NCI-H1092 (cell line): Measurements from ENCODE around the gene ADAMTS2.

Experiments used
- DNase-seq: peaks from one replicate; lab custom pipeline; 2025; lab: John Stamatoyannopoulos, UW

The ADAMTS2 gene

GRCh38 chr5:179371681-179372680 is 26.7 kb upstream of the ADAMTS2 start:
- DNase-seq, result peak; percentile 83

GRCh38 chr5:179371121-179371510 is 25.9 kb upstream of the ADAMTS2 start:
- no peak for DNase-seq

GRCh38 chr5:179370490-179371120 is 25.3 kb upstream of the ADAMTS2 start:
- DNase-seq, result no peak

DNA sequence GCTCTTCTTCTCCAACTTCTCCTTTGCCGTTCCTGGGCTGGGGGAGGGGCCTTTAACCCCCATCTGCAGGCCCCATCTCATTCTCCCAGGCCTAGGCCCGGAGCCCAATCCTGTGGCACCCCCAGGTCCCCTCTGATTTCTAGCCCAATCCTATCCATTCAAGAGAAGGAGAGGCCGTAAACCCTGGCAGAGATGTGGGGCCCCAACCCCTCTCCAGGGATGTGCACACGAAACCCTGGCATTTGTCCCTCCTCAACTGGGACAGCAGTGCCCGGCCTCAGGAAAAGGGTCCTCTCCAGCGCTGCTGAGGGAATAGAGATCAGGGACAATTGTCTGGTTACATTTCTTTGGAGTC is 24.2 kb upstream of the ADAMTS2 start:
- no peak for DNase-seq

- no peak for DNase-seq
These were observed 23.7 kb upstream of the ADAMTS2 start for GRCh38 chr5:179368806-179369529.

GRCh38 chr5:179368126-179368805 is 23.0 kb upstream of the ADAMTS2 start:
- DNase-seq, result no peak

DNA sequence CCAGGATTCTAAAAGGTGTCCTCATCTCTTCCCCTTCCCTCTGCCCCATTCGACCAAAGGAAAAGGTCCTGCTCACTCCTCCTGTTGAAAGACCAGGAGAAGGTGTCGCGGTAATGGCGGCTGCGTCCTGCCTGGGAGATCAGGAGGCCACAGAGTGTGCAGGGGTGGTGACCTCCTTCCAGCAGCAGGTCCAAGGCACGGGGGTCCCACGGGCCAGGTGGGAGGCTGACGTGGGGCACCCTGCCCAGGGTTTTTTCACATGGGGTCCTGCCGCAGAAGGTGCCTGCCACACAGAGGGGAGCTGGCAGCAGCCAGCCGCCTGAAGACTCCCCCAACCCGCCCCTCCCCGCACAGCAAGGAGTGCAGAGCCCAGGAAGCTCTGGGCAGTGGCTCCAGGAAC is 22.2 kb upstream of the ADAMTS2 start:
- DNase-seq, result no peak

GRCh38 chr5:179362355-179362754 is 17.1 kb upstream of the ADAMTS2 start:
- no peak for DNase-seq

DNA sequence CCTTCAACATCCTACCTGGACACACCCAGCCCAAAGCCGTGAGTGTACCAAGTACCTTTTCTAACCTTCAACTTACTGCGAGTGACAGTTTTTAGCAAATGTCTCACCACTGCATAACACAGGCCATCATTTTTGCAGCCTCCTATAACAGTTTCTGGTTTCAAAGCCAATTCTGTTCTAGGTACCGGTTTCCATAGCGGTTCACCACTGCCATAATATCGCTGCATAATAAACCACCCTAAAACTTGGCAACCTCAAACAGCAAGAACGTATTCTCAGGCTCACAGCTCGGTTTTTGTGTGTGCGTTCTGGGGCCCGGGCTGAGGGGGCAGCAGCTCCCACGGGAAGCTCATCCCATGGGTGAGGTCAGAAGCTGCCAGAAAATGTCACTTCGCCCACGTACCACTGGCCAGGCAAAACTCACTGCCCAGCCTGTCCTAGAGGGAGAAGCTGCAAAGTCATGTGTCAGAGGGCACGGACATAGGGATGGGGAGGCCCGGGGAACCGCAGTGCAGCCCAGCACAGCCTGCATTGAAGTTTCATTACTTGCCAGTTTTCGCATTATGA is 15.9 kb upstream of the ADAMTS2 start:
- no peak for DNase-seq

DNA sequence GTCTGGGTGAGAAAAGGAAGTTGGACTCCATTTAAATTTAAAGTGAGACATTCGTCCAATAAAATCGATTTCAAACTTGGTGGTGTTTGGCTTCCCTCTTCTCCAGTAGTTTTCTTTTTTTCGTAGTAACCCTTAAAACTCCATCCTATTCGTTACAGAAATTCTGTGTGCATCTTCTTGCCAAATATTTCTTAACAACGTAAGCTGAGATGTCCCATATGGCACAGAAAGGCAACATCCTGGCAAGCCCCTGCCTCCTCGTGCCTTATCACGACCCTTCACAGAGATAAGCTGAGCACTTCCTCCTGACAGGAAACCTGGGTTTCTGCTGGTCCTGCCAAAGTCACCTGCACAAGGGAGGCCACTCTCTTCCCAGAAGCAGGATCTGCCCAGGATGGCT is 11.8 kb upstream of the ADAMTS2 start:
- no peak for DNase-seq

- no peak for DNase-seq
These were observed 11.0 kb upstream of the ADAMTS2 start for GRCh38 chr5:179355976-179356974.

DNA sequence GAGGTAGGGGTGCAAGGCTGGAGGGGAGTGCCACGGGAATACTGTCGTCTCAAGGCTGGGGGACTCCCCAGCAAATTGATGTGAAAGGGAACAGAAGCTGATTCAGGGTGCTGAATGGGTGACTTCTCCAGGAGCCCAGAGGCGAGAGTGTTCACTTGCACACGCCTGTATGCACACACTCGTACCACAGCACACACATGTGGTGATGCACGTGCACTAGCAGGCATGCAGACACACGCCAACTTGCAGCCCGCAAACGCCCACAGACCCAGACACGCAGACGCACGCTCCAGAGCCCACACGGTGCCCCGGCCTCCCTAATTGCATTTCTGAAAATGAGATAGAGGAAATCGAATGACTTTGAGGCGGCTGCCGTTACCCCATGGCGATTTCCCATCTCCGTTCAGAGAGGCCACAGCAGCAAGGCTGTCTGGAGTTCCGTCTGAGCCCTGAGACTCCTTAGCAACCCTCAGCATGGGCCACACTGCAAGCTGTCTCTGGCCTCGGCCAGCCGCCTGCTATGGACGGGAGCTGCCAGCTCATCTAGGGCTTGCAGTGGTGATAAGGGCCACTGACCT is 9.1 kb upstream of the ADAMTS2 start:
- no peak for DNase-seq

- DNase-seq, result no peak
These were observed 3.6 kb upstream of the ADAMTS2 start for GRCh38 chr5:179348843-179349242.

DNA sequence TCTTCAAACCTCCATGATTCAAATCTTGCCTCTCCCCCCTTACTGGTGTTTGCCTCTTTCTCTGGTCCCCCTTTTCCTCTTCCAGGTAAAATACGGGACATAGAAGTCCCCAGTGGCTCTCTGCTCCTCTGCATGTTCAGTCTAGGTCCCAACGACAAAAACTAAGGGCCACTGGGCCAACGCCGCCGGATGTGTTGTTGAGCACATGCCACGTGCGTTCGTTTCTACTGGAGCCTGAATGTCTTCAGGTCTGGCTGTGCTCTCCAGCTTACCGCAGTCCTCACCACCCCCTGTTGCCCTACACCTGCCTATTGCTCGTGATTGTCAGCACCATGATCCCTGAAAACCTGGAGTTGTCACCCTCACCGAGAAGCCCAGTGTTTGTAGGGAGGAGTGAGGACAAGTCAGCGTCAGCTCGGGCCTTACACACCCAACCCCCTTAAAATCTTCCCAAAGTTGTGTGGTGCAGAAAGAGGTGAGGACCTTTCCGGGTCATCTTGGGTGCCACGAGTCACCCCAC is 2.8 kb upstream of the ADAMTS2 start:
- no peak for DNase-seq

GRCh38 chr5:179347581-179347980 is 2.3 kb upstream of the ADAMTS2 start:
- DNase-seq, result no peak

DNA sequence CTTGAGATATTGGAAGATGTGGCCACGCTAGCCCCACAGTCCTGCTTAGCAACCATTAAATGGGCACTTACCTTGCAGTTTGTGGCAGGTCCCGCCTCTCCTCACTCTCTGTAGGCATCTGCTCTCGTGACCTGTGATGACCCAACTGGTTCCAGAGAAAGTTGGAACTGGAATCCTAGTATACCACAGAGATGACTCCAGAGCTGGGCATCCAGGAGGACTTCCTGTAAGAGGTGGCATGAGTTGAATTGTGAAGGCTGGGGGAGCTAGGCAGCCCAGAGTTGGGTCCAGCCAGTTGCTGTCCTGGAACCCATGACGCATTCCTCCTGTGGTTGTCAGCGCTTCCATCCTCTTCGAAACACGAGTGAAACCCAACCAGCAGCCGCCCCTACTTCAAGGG is 1.6 kb upstream of the ADAMTS2 start:
- no peak for DNase-seq

DNA sequence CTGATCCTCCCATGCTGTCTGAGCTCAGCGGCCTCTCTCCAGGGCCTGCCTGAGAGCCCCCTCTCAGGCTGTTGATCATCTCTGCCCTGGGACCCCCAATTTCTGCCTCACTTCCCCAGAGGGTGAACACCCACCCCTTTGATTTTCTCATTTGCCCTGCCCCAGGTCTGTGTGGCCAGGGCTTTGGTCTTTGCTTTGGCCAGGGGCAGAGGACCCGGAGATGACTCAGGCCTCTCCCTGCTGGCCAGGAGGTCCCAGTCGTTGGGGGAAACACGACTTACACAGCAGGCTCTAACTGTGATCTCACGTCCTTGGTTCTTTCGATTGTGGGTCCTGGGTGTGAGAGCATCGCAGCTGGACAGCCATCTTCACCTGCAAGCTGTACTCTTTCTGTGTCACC is 1.1 kb upstream of the ADAMTS2 start:
- no peak for DNase-seq

GRCh38 chr5:179345183-179345432 is 153 bp downstream of the ADAMTS2 start:
- no peak for DNase-seq

DNA sequence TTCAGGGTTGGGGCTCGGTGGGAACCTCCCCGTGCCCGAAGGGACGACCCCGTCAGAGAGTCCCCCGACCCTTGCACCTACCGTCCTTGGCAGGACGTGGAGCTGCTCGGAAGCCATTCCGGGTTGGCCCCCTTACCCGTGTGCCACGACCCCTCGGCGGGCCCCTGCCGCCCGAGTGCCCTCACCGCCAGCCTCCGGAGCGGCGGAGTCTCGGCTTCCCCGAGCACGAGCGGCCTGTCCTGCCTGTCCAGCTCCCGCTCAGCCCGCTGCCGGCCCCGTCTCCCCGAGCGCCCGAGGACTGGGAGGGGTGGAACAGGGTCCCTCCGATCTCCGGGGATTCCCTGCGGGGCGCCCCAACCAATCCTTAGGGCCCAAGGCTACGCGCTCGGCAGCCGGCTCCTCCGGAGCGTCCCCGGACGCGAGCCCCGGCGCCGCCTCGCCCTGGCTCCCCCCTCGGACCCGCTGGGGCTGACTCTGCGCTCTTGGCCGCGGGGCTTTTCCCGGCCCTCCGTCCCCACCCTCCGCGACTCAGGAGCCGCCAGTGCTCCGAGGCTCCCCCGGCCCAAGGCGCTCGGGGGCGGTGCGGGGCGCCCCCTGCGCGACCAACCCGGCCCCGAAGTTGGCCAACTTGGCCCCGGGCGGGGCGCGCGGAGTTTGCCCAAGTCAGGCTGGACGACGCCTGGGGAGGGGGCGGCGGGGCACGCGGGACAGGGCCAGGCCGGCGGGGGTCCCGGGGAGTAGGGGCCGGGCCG is 654 bp downstream of the ADAMTS2 start:
- DNase-seq, result no peak
